ENCODE data around the gene TCFL5.
"Not testable (repeated sequence)": the region's sequence is repeated elsewhere in the genome, so short reads cannot be mapped to it uniquely, and the experiment has no call there.

Gene TCFL5

DNA sequence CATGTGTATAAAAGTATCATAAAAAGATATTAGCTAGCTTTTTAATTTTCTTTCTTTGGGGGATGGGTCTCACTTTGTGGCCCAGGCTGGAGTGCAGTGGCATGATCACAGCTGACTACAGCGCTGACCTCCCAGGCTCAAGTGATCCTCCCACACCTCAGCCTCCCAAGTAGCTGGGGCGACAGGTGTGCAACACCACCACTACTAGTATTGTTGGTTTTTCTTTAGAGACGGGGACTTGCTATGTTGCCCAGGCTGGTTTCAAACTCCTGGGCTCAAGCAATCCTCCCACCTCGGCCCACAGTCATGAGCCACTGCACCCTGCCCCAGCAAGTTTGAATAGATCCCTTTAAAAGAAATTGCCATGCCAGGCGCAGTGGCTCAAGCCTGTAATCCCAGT lies 6.5 kb downstream of the TCFL5 start:
- no peak for DNase-seq (ENCODE audit: low read depth in 3 of 3)

DNA sequence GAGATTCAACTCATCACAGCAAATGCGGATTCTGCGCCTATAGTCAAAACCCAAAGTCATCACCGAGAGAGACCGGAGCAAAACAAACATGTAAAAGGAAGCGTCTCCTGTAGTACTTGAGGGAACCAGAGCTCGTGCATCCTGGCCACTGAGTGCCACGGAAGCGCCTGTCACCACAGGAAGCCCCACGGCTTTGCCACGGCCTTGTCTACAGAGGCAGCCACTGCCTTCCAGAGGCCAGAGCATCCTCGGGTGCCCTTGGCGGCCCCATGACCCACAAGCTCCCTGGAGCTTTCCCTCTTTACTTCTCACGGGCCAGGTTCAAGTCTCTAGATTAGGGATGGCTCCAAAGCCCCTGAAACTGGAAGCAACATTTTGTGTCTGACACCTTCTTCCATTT lies 7.5 kb downstream of the TCFL5 start:
- no peak for DNase-seq (ENCODE audit: low read depth in 3 of 3)

- not testable (repeated sequence) for DNase-seq (ENCODE audit: low read depth in 3 of 3)
Observed at GRCh38 chr20:62853304-62853703, 8.3 kb downstream of the TCFL5 start.

GRCh38 chr20:62852841-62853240 lies 8.8 kb downstream of the TCFL5 start:
- no peak for DNase-seq (ENCODE audit: low read depth in 3 of 3)

GRCh38 chr20:62852196-62852595 lies 9.4 kb downstream of the TCFL5 start:
- DNase-seq (ENCODE audit: low read depth in 3 of 3), result no peak

GRCh38 chr20:62850333-62850974 lies 11.2 kb downstream of the TCFL5 start:
- no peak for DNase-seq (ENCODE audit: low read depth in 3 of 3)

DNA sequence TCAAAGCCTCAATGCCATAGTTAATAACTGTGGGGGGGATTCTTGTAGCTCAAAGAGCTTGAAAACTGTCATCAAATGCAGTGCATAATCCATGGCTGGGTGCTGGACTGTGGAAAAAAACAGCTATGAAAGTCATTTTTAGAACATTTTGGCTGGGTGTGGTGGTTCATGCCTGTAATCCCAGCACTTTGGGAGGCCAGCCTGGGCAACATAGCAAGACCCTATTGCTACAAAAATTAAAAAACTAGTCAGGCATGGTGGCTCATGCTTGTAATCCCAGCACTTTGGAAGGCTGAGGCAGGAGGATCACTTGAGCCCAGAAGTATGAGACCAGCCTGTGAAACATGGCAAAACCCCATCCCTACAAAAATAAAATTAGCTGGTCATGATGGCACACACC lies 12.2 kb downstream of the TCFL5 start:
- no peak for DNase-seq (ENCODE audit: low read depth in 3 of 3)

- not testable (repeated sequence) for DNase-seq (ENCODE audit: low read depth in 3 of 3)
Observed at GRCh38 chr20:62848917-62849316, 12.7 kb downstream of the TCFL5 start.

DNA sequence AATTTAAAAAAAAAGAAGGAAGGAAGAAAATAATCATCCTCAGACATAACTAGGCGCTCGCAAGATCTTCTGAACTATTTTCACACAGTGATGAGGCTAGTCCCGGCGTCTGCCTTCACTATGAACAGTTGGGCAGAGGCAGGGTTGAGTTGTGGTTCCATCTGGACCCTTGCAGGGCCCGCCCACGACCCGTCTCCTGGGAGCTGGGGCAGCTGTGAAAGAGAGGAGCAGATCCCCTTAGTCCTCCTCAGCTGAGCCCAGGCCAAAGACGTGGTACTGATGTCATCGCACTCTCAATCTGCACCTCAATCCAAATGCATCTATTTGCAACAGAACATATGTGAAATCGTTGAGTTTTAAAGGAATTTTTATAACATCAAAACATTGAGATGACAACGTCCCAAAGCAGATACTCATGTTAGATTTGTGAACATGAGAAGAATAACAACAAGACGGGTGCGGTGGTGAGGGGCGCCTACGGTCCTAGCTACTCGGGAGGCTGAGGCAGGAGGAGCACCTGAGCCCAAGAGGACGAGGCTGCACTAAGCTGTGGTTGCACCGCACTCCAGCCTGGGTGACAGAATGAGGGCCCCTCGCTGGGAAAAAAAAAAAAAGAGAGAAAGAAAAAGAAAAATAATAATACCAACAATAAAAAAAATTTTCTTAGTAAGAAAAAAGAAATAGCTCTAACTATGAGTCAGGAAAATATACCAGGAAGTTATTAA lies 15.3 kb downstream of the TCFL5 start:
- no peak for DNase-seq (ENCODE audit: low read depth in 3 of 3)

- DNase-seq (ENCODE audit: low read depth in 3 of 3), result no peak
Observed at GRCh38 chr20:62845416-62846160, 16.0 kb downstream of the TCFL5 start.

DNA sequence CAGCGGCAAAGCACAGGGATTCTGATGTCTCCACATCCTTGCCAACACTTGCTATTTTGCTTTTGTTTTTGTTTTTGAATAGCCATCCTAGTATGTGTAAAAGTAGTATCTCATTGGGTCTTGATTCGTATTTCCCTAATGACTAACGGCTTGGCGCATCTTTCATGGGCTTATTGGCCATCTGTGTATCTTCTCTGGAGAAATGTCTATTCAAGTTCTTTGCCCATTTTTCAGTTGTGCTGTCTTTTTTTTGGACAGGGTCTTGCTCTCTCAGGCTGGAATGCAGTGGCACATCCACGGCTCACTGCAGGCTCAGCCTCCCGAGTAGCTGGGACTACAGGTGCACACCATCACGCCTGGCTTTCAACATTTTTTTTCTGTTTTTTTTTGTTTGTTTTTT lies 17.4 kb downstream of the TCFL5 start:
- DNase-seq (ENCODE audit: low read depth in 3 of 3), result no peak

DNA sequence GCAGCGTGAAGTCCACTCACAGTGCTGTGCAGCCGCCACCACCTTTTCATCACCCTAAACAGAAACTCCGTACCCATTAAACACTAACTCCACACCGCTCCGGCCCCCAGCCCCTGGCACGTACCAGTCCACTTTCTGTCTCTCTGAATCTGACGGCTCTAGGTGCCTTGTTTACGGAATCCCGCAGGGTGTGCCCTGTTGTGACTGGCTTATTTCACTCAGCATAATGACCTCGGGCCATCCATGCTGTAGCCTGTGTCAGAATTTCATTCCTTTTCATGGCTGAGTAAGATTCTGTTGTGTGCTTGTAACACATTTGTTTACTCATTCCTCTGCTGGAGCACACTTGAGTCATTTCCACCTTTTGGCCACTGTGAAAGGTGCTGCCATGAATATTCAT lies 18.0 kb downstream of the TCFL5 start:
- no peak for DNase-seq (ENCODE audit: low read depth in 3 of 3)

DNA sequence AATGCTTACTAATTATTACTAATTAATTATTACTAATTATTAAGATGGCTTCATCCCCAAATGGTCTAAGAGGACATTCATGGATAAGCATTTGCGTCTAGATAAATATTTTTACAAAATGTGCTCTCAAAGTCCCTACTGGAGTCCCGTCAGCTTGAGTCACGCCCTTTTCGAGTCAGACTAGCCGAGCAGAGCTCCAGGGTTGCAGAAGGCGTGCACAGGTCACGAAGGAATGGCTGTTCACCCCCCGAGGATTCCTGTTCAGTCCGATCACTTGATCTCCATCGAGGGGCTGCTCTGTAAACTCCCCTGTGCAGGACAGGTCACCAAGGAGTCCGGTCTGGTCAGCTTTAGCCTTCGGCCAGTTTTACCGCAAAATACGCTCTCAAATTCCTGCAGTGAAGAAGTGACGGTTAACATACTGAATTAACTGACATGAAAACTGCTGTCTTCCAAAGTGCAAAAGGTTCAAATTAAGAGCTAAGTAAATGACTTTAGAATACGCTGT lies 19.9 kb downstream of the TCFL5 start:
- DNase-seq (ENCODE audit: low read depth in 3 of 3), result no peak

GRCh38 chr20:62840244-62841197 lies 21.1 kb downstream of the TCFL5 start:
- DNase-seq (ENCODE audit: low read depth in 3 of 3), result no peak

- no peak for DNase-seq (ENCODE audit: low read depth in 3 of 3)
Observed at GRCh38 chr20:62839816-62840215, 21.8 kb downstream of the TCFL5 start.

DNA sequence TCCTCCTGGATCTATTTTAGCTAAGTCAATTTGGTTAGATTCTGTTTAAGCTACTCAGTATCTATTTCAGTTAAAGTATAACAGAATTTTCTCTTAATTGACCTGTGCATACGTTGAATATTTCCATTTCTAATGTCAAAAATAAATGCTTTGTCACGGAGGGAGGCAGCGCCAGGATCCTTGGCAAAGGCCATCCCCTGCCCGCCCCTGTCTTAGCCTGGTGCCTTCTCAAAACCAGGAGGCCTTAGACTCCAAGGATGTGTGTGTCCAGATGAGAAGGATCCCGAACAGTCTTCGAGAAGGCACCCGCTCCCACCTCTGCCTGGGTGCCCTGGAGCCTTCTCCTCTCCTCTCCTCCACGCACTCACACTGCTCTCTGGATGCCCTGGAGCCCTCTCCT lies 22.4 kb downstream of the TCFL5 start:
- no peak for DNase-seq (ENCODE audit: low read depth in 3 of 3)

GRCh38 chr20:62838128-62838891 lies 23.3 kb downstream of the TCFL5 start:
- DNase-seq (ENCODE audit: low read depth in 3 of 3), result no peak

GRCh38 chr20:62837790-62838127 lies 23.9 kb downstream of the TCFL5 start:
- no peak for DNase-seq (ENCODE audit: low read depth in 3 of 3)

- DNase-seq (ENCODE audit: low read depth in 3 of 3), result no peak
Observed at GRCh38 chr20:62836967-62837490, 24.6 kb downstream of the TCFL5 start.

Data from stimulated activated CD4-positive, alpha-beta T cell treated with anti-CD3 and anti-CD28 coated beads, TNF-alpha, amount 100 ng/mL, for 24 hours (primary cell).